AG04450 (cell line): ENCODE results near the gene INAFM2. TPM values are rescaled to one million over a fixed set of nuclear protein-coding genes. Genes with fewer than 3 reads are reported as not detected.

Experiments used
- CTCF ChIA-PET: fragments of 300-600, 350-600 bp; formaldehyde crosslinking; extraction: SDS; loops from one replicate; lab custom pipeline; 2022; ENCODE audit warnings: antibody characterized with exemption, inconsistent platforms; lab: Charles Lee
- POLR2A ChIA-PET: fragments of 350-600 bp; formaldehyde crosslinking; extraction: SDS; loops from one replicate; lab custom pipeline; 2021; ENCODE audit warnings: antibody characterized with exemption, inconsistent platforms; lab: Yijun Ruan, JAX
- DNase-seq: peaks from one replicate; pipeline ENCODE4 v3.0.0-alpha.2; 2011; ENCODE audit warnings: low read depth, low spot score
- H3K27ac ChIP-seq: one replicate; pipeline ENCODE4 v1.5.1; 2012; ENCODE audit warnings: low read depth, low read length, control low read depth
- H3K27me3 ChIP-seq: one replicate; pipeline ENCODE4 v1.6.0; 2012; ENCODE audit warnings: low read length; ENCODE audit not compliant: control insufficient read depth, insufficient read depth
- H3K4me3 ChIP-seq: 2 replicates; pipeline ENCODE4 v1.5.1; 2011; ENCODE audit warnings: mild to moderate bottlenecking, low read depth, low read length, control low read depth
- H3K9me3 ChIP-seq: 2 replicates; pipeline ENCODE4 v1.5.1; 2012; ENCODE audit warnings: low read length; ENCODE audit not compliant: control insufficient read depth, insufficient read depth
- polyA plus RNA-seq: library from polyadenylated mRNA; depleted of rRNA; stranded (reverse); fragments of >200 nt; gene quantifications from 2 replicates; pipeline ENCODE4 v1.2.3, GENCODE V29; 2011
- TF ChIP-seq, protein P1 (sequence below): IDR thresholded peaks from 2 replicates; pipeline ENCODE4 v1.5.1; 2011; ENCODE audit warnings: low read depth, low read length, control low read depth, inconsistent platforms

INAFM2 gene
- polyA plus RNA-seq, 1 experiment = 11.4 TPM

DNA sequence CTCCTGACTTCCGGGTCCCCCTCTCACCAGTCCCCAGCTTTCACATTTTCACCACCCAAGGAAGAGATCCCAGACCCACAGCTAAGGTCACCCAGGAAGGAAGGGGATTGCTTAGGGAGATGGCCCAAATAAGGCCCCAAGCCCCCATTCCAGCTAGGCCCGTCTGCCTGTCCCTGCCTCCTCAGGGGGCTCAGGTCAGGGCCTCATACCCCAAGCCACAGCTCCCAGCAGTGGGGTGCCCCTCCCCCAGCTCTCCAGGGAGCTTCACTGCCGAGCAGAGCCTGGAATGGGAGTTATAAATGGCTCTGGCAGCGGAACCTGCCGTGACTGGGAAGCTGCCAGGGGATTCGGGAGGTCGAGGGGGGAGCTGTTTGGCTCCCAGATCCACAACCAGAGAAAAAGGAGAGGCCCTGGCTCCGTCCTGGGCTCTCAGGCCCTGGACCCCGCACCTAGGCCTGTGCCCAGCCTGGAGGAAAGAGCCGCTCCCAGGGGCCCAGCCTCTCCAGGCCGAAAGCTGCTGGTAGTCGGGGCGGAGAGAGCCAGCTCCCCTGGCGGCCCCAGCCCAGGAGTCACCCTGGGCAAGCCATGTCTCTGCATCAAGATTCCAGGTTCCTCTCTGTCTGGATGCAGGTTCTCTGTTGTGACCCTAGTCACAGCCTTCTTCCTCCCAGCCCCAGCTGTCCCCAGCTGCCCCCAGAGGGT lies 16.7 kb downstream of the INAFM2 start:
- TF ChIP-seq, protein P1, sequence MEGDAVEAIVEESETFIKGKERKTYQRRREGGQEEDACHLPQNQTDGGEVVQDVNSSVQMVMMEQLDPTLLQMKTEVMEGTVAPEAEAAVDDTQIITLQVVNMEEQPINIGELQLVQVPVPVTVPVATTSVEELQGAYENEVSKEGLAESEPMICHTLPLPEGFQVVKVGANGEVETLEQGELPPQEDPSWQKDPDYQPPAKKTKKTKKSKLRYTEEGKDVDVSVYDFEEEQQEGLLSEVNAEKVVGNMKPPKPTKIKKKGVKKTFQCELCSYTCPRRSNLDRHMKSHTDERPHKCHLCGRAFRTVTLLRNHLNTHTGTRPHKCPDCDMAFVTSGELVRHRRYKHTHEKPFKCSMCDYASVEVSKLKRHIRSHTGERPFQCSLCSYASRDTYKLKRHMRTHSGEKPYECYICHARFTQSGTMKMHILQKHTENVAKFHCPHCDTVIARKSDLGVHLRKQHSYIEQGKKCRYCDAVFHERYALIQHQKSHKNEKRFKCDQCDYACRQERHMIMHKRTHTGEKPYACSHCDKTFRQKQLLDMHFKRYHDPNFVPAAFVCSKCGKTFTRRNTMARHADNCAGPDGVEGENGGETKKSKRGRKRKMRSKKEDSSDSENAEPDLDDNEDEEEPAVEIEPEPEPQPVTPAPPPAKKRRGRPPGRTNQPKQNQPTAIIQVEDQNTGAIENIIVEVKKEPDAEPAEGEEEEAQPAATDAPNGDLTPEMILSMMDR = no peak; the same call in 1 of the 2 replicates
- peak overlapping the region; percentile 97 for H3K27ac ChIP-seq
- POLR2A ChIA-PET = interaction anchor here (0.7 to 4.9 kb wide), 6 partner anchors 12 to 49 kb away, joined by 3 to 101 read pairs (median 6); partner anchors contain the start of gene INAFM2
- DNase-seq = no peak
- peak overlapping the region; percentile 70 for H3K4me3 ChIP-seq
- no peaks in the 10 kb centered on the region for H3K9me3 ChIP-seq
- CTCF ChIA-PET = interaction anchor here (0.6 to 8.6 kb wide), 7 partner anchors 12 to 83 kb away, joined by 3 to 85 read pairs (median 10); partner anchors contain the start of genes INAFM2 and IVD
- H3K27me3 ChIP-seq = no peaks in the 10 kb centered on the region

DNA sequence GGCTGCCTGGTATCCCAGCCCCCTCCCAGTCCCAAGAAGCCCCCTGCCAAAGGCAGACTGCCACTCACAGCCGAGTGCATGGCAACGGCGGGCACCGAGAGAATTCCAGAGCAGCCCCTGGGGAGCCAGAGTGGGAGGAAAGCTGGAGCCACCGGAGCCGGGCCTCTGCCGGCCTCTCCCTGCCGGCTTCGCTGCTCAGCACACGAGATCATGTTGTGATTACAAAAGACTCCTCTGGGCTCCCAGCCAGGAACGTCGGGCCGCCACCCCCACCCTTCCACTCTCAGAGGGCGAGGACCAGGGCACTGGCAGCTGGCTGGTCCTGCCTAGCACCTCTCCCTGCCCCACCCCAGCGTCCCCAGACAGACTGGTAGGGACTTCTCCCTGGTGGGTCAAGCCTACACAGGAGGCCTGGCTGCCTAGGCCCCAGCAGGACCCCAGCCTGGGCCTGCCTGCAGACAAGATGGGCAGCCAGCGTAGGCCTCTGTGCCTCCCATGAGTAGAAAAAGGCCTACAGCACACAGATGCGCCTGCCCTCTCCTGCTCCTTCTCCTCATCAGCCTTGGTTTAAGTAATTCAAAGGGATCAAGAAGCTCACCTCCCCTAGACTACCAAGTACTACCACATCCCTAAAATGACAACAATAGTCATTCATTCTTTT lies 17.4 kb downstream of the INAFM2 start, which contains the start of gene CCDC9B:
CCDC9B (minus strand) TSS at position 200 of the 661 bp plus-strand sequence; CDS start at position 80, 120 bp downstream.
- Histone ChIP-seq H3K4me3 (peak within 1 kb of the TSS; percentile 70), H3K27me3 (no peaks in the 10 kb centered on the region), H3K9me3 (no peaks in the 10 kb centered on the region), H3K27ac (peak within 1 kb of the TSS; percentile 97)
- ChIA-PET CTCF (interaction anchor here (1.0 to 8.6 kb wide), 6 partner anchors 12 to 249 kb away, joined by 3 to 85 read pairs (median 9); partner anchors contain the start of gene INAFM2), POLR2A (interaction anchor here (0.6 to 4.9 kb wide), 7 partner anchors 11 to 253 kb away, joined by 3 to 101 read pairs (median 5); partner anchors contain the start of gene INAFM2)
- TF ChIP-seq, protein P1 = no peak
- no peak for DNase-seq

DNA sequence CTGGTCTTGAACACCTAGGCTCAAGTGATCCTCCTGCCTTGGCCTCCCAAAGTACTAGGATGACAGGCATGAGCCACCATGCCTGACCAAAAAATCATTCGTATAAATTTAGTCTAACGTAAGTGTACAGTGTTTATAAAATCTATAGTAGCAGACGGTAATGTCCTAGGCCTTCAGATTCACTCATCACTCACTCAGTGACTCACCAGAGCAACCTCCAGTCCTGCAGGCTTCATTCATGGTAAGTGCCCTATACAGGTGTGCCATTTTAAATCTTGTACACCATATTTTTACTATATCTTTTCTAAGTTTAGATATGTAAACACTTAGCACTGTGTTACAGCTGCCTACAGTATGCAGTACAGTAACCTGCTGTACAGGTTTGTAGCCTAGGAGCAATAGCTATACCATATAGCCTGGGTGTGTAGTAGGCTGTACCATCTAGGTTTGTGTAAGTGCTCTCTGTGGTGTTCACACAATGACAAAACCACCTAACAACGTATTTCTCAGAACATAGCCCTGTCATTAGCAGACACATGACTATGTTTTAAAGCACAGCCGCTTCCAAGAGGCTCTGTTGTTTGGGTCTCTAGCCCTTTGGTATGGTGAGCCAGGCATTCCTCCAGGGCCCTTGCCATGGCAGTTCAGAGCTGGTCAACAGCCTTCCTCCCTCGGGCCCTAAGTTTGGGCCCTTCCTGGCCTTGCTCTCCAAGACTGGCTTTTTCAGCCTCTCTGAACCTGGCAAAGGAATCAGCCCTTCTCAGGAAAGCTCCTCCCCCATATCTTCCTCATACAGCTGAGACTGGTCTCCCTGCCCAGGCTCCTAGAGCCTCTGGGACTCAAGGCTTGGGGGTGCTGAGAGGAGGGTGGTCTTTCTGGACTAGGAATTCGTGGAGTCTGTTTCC lies 19.2 kb downstream of the INAFM2 start:
- POLR2A ChIA-PET = interaction anchor here (0.7 to 4.9 kb wide), 4 partner anchors 15 to 241 kb away, joined by 3 to 101 read pairs (median 4); partner anchors contain the start of gene IVD
- DNase-seq = no peak

DNA sequence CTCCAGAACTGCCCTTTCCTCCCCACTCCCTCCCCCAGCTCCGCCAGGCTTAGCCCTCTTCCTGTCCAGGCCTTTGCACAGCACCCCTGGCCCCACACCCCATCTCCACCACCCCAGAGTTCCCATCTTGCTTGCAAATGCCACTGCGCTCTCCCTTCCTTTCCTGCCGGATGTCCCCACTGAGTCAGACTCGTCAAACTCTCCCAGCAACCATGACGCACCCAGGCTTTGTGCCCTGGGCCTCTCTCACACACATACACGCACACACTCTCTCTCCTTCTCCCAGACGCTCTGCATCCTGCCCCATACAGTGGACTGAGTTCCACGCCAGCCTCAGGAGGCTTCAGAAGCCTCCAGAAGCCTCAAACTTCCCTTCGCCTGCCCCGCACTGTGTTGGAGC lies 20.0 kb downstream of the INAFM2 start:
- Histone ChIP-seq H3K4me3 (no peak overlapping the region), H3K27ac (peak overlapping the region; percentile 94), H3K27me3 (no peaks in the 10 kb centered on the region), H3K9me3 (no peaks in the 10 kb centered on the region)
- TF ChIP-seq, protein P1 = no peak
- peak; percentile 80 for DNase-seq
- ChIA-PET POLR2A (interaction anchor here (0.7 to 1.9 kb wide), 5 partner anchors 13 to 240 kb away, joined by 3 to 5 read pairs (median 3); partner anchors contain the start of genes INAFM2 and IVD), CTCF (interaction anchor here (0.6 to 2.5 kb wide), 16 partner anchors 11 to 126 kb away, joined by 3 to 19 read pairs (median 6); partner anchors contain the start of genes DISP2 and IVD)

More for the DNA sequence above, 19.2 kb downstream of the INAFM2 start:
- TF ChIP-seq, protein P1 = no peak
- Histone ChIP-seq H3K4me3 (no peak overlapping the region), H3K9me3 (no peaks in the 10 kb centered on the region), H3K27me3 (no peaks in the 10 kb centered on the region), H3K27ac (peak overlapping the region; percentile 94)
- CTCF ChIA-PET = interaction anchor here (0.6 to 8.6 kb wide), 7 partner anchors 20 to 125 kb away, joined by 3 to 85 read pairs (median 8); partner anchors contain the start of gene INAFM2
